GM23338 (cell line): Measurements from ENCODE around the gene PRPF31. TPM values are rescaled to one million over a fixed set of nuclear protein-coding genes. Genes with fewer than 3 reads are reported as not detected.
A peak's percentile ranks its signal among the peaks of the same experiment; 100 is the strongest.

Experiments
- ATAC-seq: fragments of 200-7000 bp; cut with Tn5 transposase; 3 replicates; pipeline ENCODE4 v1.9.1; 2020
- DNase-seq: peaks from one replicate; pipeline ENCODE4 v3.0.0-alpha.2; 2015; ENCODE audit warnings: low spot score
- H2AFZ ChIP-seq: fragments of 200-600 bp; sonication (generic); 2 replicates; pipeline ENCODE4 v1.8.0; 2016; ENCODE audit warnings: antibody characterized with exemption, mild to moderate bottlenecking, moderate library complexity
- H3F3A ChIP-seq: fragments of 200-600 bp; sonication (generic); replicated peaks from 2 replicates; pipeline ENCODE4 v1.8.0; 2017; ENCODE audit warnings: antibody characterized with exemption, mixed run types, low read depth
- H3K27ac ChIP-seq: fragments of 200-600 bp; sonication (generic); 2 replicates; pipeline ENCODE4 v1.6.1; 2016; ENCODE audit warnings: low read depth
- H3K27me3 ChIP-seq: fragments of 200-600 bp; sonication (generic); 2 replicates; pipeline ENCODE4 v1.8.0; 2016; ENCODE audit warnings: mild to moderate bottlenecking, mixed run types, moderate library complexity; ENCODE audit not compliant: insufficient read depth
- H3K36me3 ChIP-seq: fragments of 200-600 bp; sonication (generic); 2 replicates; pipeline ENCODE4 v1.8.0; 2016; ENCODE audit warnings: mild to moderate bottlenecking; ENCODE audit not compliant: insufficient read depth
- H3K4me1 ChIP-seq: fragments of 200-600 bp; sonication (generic); 2 replicates; pipeline ENCODE4 v1.8.0; 2016; ENCODE audit warnings: mild to moderate bottlenecking, moderate library complexity; ENCODE audit not compliant: insufficient read depth
- H3K4me2 ChIP-seq: fragments of 200-600 bp; sonication (generic); 2 replicates; pipeline ENCODE4 v1.7.1; 2017; ENCODE audit warnings: mixed run types
- H3K4me3 ChIP-seq: fragments of 200-600 bp; sonication (generic); 2 replicates; pipeline ENCODE4 v1.6.1; 2016; ENCODE audit warnings: mixed run types
- H3K79me2 ChIP-seq: fragments of 200-600 bp; sonication (generic); replicated peaks from 2 replicates; pipeline ENCODE4 v1.8.0; 2017; ENCODE audit warnings: mild to moderate bottlenecking; ENCODE audit not compliant: insufficient read depth
- H3K9me2 ChIP-seq: fragments of 200-600 bp; sonication (generic); 2 replicates; pipeline ENCODE4 v1.8.0; 2017; ENCODE audit not compliant: insufficient read depth
- H4K20me1 ChIP-seq: fragments of 200-600 bp; sonication (generic); replicated peaks from 2 replicates; pipeline ENCODE4 v1.8.0; 2017; ENCODE audit warnings: mild to moderate bottlenecking; ENCODE audit not compliant: insufficient read depth
- H3K27ac Mint-ChIP-seq: 2 replicates; pipeline ENCODE4 v1.8.0; 2020; ENCODE audit warnings: inconsistent platforms, mild to moderate bottlenecking, moderate library complexity, mixed read lengths
- H3K27me3 Mint-ChIP-seq: 3 replicates; pipeline ENCODE4 v1.8.0; 2022; ENCODE audit warnings: low read depth, mild to moderate bottlenecking, moderate library complexity, mixed read lengths, inconsistent platforms; ENCODE audit not compliant: insufficient read depth, poor library complexity
- H3K36me3 Mint-ChIP-seq: 3 replicates; pipeline ENCODE4 v1.8.0; 2021; ENCODE audit warnings: low read depth, mild to moderate bottlenecking, inconsistent platforms, moderate library complexity, mixed read lengths
- H3K4me1 Mint-ChIP-seq: 3 replicates; pipeline ENCODE4 v1.8.0; 2020; ENCODE audit warnings: mild to moderate bottlenecking, inconsistent platforms, mixed read lengths
- H3K4me3 Mint-ChIP-seq: 3 replicates; pipeline ENCODE4 v1.8.0; 2021; ENCODE audit warnings: moderate library complexity, mild to moderate bottlenecking, inconsistent platforms, mixed read lengths
- H3K9me3 Mint-ChIP-seq: 3 replicates; pipeline ENCODE4 v1.8.0; 2020; ENCODE audit warnings: moderate library complexity, mild to moderate bottlenecking, inconsistent platforms, mixed read lengths
- CREB1 ChIP-seq: fragments of 250-450 bp; sonication (Bioruptor Pico); IDR thresholded peaks from 2 replicates; pipeline ENCODE4 v1.5.0; 2020; ENCODE audit warnings: low read depth, mild to moderate bottlenecking, moderate library complexity
- CTCF ChIP-seq, 2 experiments: fragments of 200-600 bp in 1 of 2; sonication (generic) in 1 of 2; conservative IDR thresholded peaks; 2 replicates each; pipeline versions ENCODE4 v1.5.1 to v1.6.1; 2016 to 2017; ENCODE audit warnings: antibody characterized with exemption in 2 of 2, low read depth in 2 of 2, mild to moderate bottlenecking in 2 of 2, moderate library complexity in 1 of 2
- EZH2 ChIP-seq: fragments of 200-600 bp; sonication (generic); IDR thresholded peaks from one replicate; pipeline ENCODE4 v1.8.0; 2017; ENCODE audit warnings: antibody characterized with exemption, mild to moderate bottlenecking, low read depth; ENCODE audit not compliant: unreplicated experiment
- EZH2phosphoT487 ChIP-seq: fragments of 200-600 bp; sonication (generic); IDR thresholded peaks from one replicate; pipeline ENCODE4 v1.8.1; 2018; ENCODE audit warnings: antibody characterized with exemption; ENCODE audit not compliant: unreplicated experiment
- JUNB ChIP-seq: IDR thresholded peaks from one replicate; pipeline ENCODE4 v1.6.1; 2016; ENCODE audit warnings: antibody characterized with exemption; ENCODE audit not compliant: unreplicated experiment
- POLR2AphosphoS5 ChIP-seq: IDR thresholded peaks from 2 replicates; pipeline ENCODE4 v1.6.1; 2016; ENCODE audit warnings: antibody characterized with exemption, low read depth
- STAT1 ChIP-seq: IDR thresholded peaks from one replicate; pipeline ENCODE4 v1.6.1; 2016; ENCODE audit warnings: antibody characterized with exemption; ENCODE audit not compliant: unreplicated experiment
- ZNF114 ChIP-seq: fragments of 250-450 bp; sonication (Bioruptor Pico); IDR thresholded peaks from 2 replicates; pipeline ENCODE4 v1.5.0; 2020; ENCODE audit warnings: mild to moderate bottlenecking, moderate library complexity
- ZNF331 ChIP-seq: fragments of 250-450 bp; sonication (Bioruptor Pico); IDR thresholded peaks from 2 replicates; pipeline ENCODE4 v1.5.0; 2020; ENCODE audit warnings: low read depth, mild to moderate bottlenecking, moderate library complexity
- polyA plus RNA-seq: library from polyadenylated mRNA; unstranded; fragments of >200 nt; fragmentation: Nextera tagmentation; extraction: Ambion mirVana; gene quantifications from 2 replicates; pipeline ENCODE4 v1.2.1, GENCODE V29; 2016
- total RNA-seq: library from RNA; depleted of rRNA; stranded (reverse); fragments of >200 nt; shearing (Covaris generic); gene quantifications from 2 replicates; pipeline ENCODE4 v1.2.3, GENCODE V29; 2014
- TF ChIP-seq, protein P1 (sequence below): fragments of 250-450 bp; sonication (Bioruptor Pico); IDR thresholded peaks from 2 replicates; pipeline ENCODE4 v1.5.0; 2020; ENCODE audit warnings: mild to moderate bottlenecking, moderate library complexity
- TF ChIP-seq, protein P2 (sequence below): IDR thresholded peaks from 2 replicates; pipeline ENCODE4 v1.6.1; 2016; ENCODE audit warnings: antibody characterized with exemption

PRPF31 gene
- total and polyA plus RNA-seq, 2 experiments from 2014 or later: 83.3 to 94.2 TPM

- TF ChIP-seq, protein P1, sequence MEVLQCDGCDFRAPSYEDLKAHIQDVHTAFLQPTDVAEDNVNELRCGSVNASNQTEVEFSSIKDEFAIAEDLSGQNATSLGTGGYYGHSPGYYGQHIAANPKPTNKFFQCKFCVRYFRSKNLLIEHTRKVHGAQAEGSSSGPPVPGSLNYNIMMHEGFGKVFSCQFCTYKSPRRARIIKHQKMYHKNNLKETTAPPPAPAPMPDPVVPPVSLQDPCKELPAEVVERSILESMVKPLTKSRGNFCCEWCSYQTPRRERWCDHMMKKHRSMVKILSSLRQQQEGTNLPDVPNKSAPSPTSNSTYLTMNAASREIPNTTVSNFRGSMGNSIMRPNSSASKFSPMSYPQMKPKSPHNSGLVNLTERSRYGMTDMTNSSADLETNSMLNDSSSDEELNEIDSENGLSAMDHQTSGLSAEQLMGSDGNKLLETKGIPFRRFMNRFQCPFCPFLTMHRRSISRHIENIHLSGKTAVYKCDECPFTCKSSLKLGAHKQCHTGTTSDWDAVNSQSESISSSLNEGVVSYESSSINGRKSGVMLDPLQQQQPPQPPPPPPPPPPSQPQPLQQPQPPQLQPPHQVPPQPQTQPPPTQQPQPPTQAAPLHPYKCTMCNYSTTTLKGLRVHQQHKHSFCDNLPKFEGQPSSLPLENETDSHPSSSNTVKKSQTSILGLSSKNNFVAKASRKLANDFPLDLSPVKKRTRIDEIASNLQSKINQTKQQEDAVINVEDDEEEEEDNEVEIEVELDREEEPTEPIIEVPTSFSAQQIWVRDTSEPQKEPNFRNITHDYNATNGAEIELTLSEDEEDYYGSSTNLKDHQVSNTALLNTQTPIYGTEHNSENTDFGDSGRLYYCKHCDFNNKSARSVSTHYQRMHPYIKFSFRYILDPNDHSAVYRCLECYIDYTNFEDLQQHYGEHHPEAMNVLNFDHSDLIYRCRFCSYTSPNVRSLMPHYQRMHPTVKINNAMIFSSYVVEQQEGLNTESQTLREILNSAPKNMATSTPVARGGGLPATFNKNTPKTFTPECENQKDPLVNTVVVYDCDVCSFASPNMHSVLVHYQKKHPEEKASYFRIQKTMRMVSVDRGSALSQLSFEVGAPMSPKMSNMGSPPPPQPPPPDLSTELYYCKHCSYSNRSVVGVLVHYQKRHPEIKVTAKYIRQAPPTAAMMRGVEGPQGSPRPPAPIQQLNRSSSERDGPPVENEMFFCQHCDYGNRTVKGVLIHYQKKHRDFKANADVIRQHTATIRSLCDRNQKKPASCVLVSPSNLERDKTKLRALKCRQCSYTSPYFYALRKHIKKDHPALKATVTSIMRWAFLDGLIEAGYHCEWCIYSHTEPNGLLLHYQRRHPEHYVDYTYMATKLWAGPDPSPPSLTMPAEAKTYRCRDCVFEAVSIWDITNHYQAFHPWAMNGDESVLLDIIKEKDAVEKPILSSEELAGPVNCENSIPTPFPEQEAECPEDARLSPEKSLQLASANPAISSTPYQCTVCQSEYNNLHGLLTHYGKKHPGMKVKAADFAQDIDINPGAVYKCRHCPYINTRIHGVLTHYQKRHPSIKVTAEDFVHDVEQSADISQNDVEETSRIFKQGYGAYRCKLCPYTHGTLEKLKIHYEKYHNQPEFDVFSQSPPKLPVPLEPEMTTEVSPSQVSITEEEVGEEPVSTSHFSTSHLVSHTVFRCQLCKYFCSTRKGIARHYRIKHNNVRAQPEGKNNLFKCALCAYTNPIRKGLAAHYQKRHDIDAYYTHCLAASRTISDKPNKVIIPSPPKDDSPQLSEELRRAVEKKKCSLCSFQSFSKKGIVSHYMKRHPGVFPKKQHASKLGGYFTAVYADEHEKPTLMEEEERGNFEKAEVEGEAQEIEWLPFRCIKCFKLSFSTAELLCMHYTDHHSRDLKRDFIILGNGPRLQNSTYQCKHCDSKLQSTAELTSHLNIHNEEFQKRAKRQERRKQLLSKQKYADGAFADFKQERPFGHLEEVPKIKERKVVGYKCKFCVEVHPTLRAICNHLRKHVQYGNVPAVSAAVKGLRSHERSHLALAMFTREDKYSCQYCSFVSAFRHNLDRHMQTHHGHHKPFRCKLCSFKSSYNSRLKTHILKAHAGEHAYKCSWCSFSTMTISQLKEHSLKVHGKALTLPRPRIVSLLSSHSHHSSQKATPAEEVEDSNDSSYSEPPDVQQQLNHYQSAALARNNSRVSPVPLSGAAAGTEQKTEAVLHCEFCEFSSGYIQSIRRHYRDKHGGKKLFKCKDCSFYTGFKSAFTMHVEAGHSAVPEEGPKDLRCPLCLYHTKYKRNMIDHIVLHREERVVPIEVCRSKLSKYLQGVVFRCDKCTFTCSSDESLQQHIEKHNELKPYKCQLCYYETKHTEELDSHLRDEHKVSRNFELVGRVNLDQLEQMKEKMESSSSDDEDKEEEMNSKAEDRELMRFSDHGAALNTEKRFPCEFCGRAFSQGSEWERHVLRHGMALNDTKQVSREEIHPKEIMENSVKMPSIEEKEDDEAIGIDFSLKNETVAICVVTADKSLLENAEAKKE (CRISPR knock-in tag): no peak
- TF ChIP-seq CTCF (conservative IDR thresholded peaks at IDR 0.05; ENCODE audit: low read depth in 2 of 2) (no peak), EZH2phosphoT487 (no peak)
Observed at GRCh38 chr19:54109651-54110050, 5.9 kb upstream of the PRPF31 start (continued).

DNA sequence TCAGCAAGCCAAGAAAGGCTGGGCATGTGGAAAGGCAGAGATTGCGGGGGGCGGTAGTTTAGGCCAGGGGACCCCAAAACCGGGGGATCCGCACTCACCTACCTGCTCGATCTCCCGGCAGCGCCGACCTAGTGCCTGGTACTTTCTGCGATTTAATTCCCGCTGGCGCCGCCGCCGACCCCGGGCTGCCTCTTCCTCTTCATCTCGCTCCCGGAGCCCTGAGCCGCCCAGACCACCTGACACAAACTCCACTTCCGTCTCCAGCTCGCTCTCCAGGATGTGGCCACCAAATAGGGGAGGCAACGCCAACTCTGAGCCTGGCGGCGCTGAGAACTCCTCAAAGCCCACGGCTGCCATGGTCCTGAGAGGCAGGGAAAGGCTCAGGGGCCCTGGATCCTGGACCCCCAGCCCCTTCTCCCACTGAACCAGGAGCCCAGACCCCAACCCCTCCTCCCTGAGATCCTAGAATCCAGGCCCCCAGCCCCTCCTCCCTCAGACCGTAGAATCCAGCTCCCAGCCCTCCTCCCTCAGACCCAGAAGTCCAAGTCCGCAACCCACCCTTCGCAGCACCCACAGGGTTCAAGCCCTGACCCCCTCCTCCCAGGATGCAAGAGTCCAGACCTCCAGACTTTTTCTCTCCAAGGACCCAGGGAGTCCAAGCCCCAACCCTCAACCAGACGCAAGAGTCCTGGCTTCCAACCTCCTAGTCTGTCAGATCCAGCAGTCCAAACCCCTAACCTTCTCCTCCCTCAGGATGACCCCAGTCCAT, 1.0 kb upstream of the PRPF31 start:
- Histone ChIP-seq H3K27me3 (no peaks in the 10 kb centered on the region), H2AFZ (no peak overlapping the region)
- peaks cover 48% of the 10 kb centered on the region for H3K36me3 Mint-ChIP-seq
- TF ChIP-seq, protein P2, sequence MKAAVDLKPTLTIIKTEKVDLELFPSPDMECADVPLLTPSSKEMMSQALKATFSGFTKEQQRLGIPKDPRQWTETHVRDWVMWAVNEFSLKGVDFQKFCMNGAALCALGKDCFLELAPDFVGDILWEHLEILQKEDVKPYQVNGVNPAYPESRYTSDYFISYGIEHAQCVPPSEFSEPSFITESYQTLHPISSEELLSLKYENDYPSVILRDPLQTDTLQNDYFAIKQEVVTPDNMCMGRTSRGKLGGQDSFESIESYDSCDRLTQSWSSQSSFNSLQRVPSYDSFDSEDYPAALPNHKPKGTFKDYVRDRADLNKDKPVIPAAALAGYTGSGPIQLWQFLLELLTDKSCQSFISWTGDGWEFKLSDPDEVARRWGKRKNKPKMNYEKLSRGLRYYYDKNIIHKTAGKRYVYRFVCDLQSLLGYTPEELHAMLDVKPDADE: no peak
- TF ChIP-seq POLR2AphosphoS5 (no peak; the same call in 1 of the 2 replicates), JUNB (no peak), STAT1 (no peak), EZH2phosphoT487 (no peak), ZNF114 (no peak), EZH2 (no peak), ZNF331 (CRISPR knock-in tag) (no peak), CREB1 (CRISPR knock-in tag) (no peak)

More for the DNA sequence above, 1.0 kb upstream of the PRPF31 start:
- Mint-ChIP-seq H3K27me3 (peaks cover 16% of the 10 kb centered on the region), H3K4me1 (peaks cover 8% of the 10 kb centered on the region), H3K9me3 (peaks cover 7% of the 10 kb centered on the region; the same call in 2 of the 3 replicates), H3K4me3 (peak overlapping the region; percentile 97), H3K27ac (peak overlapping the region; percentile 98)
- Histone ChIP-seq H3K4me3 (peak overlapping the region; percentile 87), H3K9me2 (no peaks in the 10 kb centered on the region), H4K20me1 (peaks cover 9% of the 10 kb centered on the region), H3K36me3 (peaks cover 13% of the 10 kb centered on the region), H3K79me2 (peaks cover 20% of the 10 kb centered on the region), H3F3A (peaks cover 7% of the 10 kb centered on the region; the same call in 1 of the 2 replicates), H3K27ac (no peak overlapping the region), H3K4me1 (peaks cover 11% of the 10 kb centered on the region; the same call in 1 of the 2 replicates), H3K4me2 (peak overlapping the region; percentile 92)
- peak; percentile 17 for ATAC-seq
- DNase-seq: peak; percentile 64
